HepG2 (cell line): ENCODE data around the gene ZNF574.

ENCODE experiments used
- ATF7 ChIP-seq, 2 experiments: fragments of 450-650 bp in 1 of 2; sonication (generic) in 1 of 2; formaldehyde crosslinking in 1 of 2; IDR thresholded peaks; 2 replicates each; pipeline versions ENCODE4 v1.4.0 to v1.6.1; 2016 to 2020; ENCODE audit warnings: antibody characterized with exemption in 1 of 2, mild to moderate bottlenecking in 1 of 2, missing genetic modification reagents in 1 of 2
- CHD4 ChIP-seq: fragments of 200-600 bp; sonication (generic); IDR thresholded peaks from 2 replicates; pipeline ENCODE4 v1.7.0; 2017; ENCODE audit warnings: mild to moderate bottlenecking, low read length, borderline replicate concordance
- MLXIP ChIP-seq: sonication (generic); formaldehyde crosslinking; IDR thresholded peaks from 2 replicates; pipeline ENCODE4 v1.9.0; 2021; ENCODE audit warnings: missing genetic modification reagents, borderline replicate concordance
- NFIC ChIP-seq: IDR thresholded peaks from 2 replicates; pipeline ENCODE4 v1.6.1; 2012; ENCODE audit warnings: mild to moderate bottlenecking, low read length, inconsistent platforms
- SAFB2 ChIP-seq: sonication (generic); formaldehyde crosslinking; IDR thresholded peaks from 2 replicates; pipeline ENCODE4 v1.5.1; 2020; ENCODE audit warnings: missing genetic modification reagents, low read depth, mild to moderate bottlenecking, borderline replicate concordance
- SP1 ChIP-seq, 2 experiments: fragments of 450-650 bp in 1 of 2; sonication (generic) in 1 of 2; formaldehyde crosslinking in 1 of 2; IDR thresholded peaks; 2 replicates each; pipeline versions ENCODE4 v1.4.0 to v1.6.1; 2016 to 2020; ENCODE audit warnings: missing genetic modification reagents in 1 of 2
- ZNF607 ChIP-seq: sonication (generic); formaldehyde crosslinking; IDR thresholded peaks from 2 replicates; pipeline ENCODE4 v1.5.1; 2020; ENCODE audit warnings: missing genetic modification reagents, mild to moderate bottlenecking, borderline replicate concordance
- ZNF609 ChIP-seq: sonication (generic); formaldehyde crosslinking; IDR thresholded peaks from 2 replicates; pipeline ENCODE4 v1.4.0; 2020; ENCODE audit warnings: mild to moderate bottlenecking, missing genetic modification reagents, borderline replicate concordance
- ZNF850 ChIP-seq: sonication (generic); formaldehyde crosslinking; conservative IDR thresholded peaks from 2 replicates; pipeline ENCODE4 v1.9.0; 2021; ENCODE audit warnings: mild to moderate bottlenecking, missing genetic modification reagents
- TF ChIP-seq, protein P1 (sequence below): sonication (generic); formaldehyde crosslinking; IDR thresholded peaks from 2 replicates; pipeline ENCODE4 v1.4.0; 2020; ENCODE audit warnings: missing genetic modification reagents

DNA sequence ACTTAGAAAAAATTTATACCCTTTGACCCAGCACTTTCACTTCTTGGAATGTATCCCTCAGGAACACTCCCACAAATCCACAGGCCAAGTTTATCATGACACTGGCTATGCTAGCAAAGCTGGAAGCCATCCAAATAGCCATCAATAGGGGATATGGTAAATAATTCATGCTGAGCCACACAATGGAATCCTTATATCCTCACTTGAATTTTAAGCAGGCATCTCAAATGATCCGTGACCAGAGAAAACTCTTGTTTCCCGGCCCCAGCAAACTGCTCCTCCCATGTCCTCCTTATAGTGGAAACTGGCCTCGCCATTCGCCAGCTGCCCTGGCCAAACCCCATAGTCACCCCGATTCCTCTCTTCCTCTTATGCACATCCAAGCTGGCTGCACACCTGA is 43.5 kb upstream of the ZNF574 start:
- TF ChIP-seq ZNF607 (no peak), CHD4 (no peak), NFIC (no peak), SP1 (IDR thresholded peaks at IDR 0.05) (no peak), SP1 (CRISPR knock-in tag; IDR thresholded peaks at IDR 0.05) (no peak), SAFB2 (no peak), ZNF609 (CRISPR knock-in tag) (no peak), ZNF850 (CRISPR knock-in tag) (no peak), ATF7 (IDR thresholded peaks at IDR 0.05) (no peak), ATF7 (CRISPR knock-in tag; IDR thresholded peaks at IDR 0.05) (no peak), MLXIP (CRISPR knock-in tag) (no peak)
- TF ChIP-seq, protein P1, sequence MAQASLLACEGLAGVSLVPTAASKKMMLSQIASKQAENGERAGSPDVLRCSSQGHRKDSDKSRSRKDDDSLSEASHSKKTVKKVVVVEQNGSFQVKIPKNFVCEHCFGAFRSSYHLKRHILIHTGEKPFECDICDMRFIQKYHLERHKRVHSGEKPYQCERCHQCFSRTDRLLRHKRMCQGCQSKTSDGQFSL = no peak
